Activated CD8-positive, alpha-beta memory T cell treated with anti-CD3 and anti-CD28 coated beads, Interleukin-2, amount 50 U/mL, for 24 hours (primary cell): ENCODE measurements around the gene SCFD2.

Source experiments
- DNase-seq: peaks from one replicate; pipeline ENCODE4 v3.0.0-alpha.2; 2020; ENCODE audit errors: extremely low read depth

SCFD2 gene

GRCh38 chr4:52883183-52883621, 482.7 kb downstream of the SCFD2 start:
- no peak for DNase-seq

GRCh38 chr4:52880994-52881393, 484.9 kb downstream of the SCFD2 start:
- no peak for DNase-seq

- no peak for DNase-seq
Measured at GRCh38 chr4:52879471-52879870, 486.4 kb downstream of the SCFD2 start.

- no peak for DNase-seq
Measured at GRCh38 chr4:52877694-52878093, 488.2 kb downstream of the SCFD2 start.

GRCh38 chr4:52877036-52877435, 488.8 kb downstream of the SCFD2 start:
- DNase-seq, result no peak

GRCh38 chr4:52876069-52876468, 489.8 kb downstream of the SCFD2 start:
- no peak for DNase-seq

- no peak for DNase-seq
Measured at GRCh38 chr4:52874948-52875347, 490.9 kb downstream of the SCFD2 start.

GRCh38 chr4:52873861-52874343, 492.0 kb downstream of the SCFD2 start:
- DNase-seq, result no peak

- no peak for DNase-seq
Measured at GRCh38 chr4:52873191-52873590, 492.7 kb downstream of the SCFD2 start.

GRCh38 chr4:52870225-52870624, 495.6 kb downstream of the SCFD2 start:
- no peak for DNase-seq

GRCh38 chr4:52869656-52870055, 496.2 kb downstream of the SCFD2 start:
- DNase-seq, result no peak

- DNase-seq, result no peak
Measured at GRCh38 chr4:52869196-52869595, 496.7 kb downstream of the SCFD2 start.

GRCh38 chr4:52868133-52868532, 497.7 kb downstream of the SCFD2 start:
- DNase-seq, result no peak

- no peak for DNase-seq
Measured at GRCh38 chr4:52867163-52867562, 498.7 kb downstream of the SCFD2 start.

- DNase-seq, result no peak
Measured at GRCh38 chr4:52866734-52867133, 499.1 kb downstream of the SCFD2 start.

GRCh38 chr4:52865300-52865699, 500.6 kb downstream of the SCFD2 start:
- no peak for DNase-seq

GRCh38 chr4:52864793-52865192, 501.1 kb downstream of the SCFD2 start:
- DNase-seq, result no peak

- DNase-seq, result no peak
Measured at GRCh38 chr4:52863324-52863723, 502.5 kb downstream of the SCFD2 start.

GRCh38 chr4:52862639-52863161, 503.2 kb downstream of the SCFD2 start:
- DNase-seq, result no peak

GRCh38 chr4:52861879-52862616, 503.8 kb downstream of the SCFD2 start, which contains the start of gene RASL11B:
Gene RASL11B (plus strand): TSS chr4:52862317. CDS start chr4:52862508, 191 bp downstream.
- DNase-seq, result peak; percentile 26

- no peak for DNase-seq
Measured at GRCh38 chr4:52861171-52861823, 504.6 kb downstream of the SCFD2 start.

- no peak for DNase-seq
Measured at GRCh38 chr4:52860361-52860760, 505.5 kb downstream of the SCFD2 start.

GRCh38 chr4:52856801-52857200, 509.1 kb downstream of the SCFD2 start:
- no peak for DNase-seq
